Islet precursor cell (in vitro differentiated cells): ENCODE data around the gene HACD3.
"Not testable (repeated sequence)": the region's sequence is repeated elsewhere in the genome, so short reads cannot be mapped to it uniquely, and the experiment has no call there.

Source experiments
- DNase-seq: peaks from one replicate; pipeline ENCODE4 v3.0.0-alpha.2; 2018

Gene HACD3

DNA sequence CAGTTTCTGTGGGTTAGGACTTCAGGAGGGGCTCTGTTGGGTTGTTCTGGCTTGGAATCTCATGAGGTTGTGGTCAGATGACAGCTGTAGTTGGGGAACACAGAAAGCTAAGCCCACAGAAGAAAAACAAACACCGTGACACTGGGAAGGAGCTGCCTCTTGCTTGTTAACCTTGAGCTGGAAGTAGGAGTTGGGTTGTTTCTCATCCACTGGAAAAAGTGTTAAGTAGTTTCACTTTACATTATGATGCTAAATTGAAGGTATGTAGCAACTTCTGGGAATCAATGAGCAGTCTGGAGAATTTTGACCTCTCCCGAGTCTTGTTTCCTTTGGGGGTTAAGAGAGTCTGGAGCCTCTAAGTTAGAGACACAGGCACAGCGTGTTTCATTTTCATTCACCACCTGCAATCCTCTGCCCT is 20.4 kb downstream of the HACD3 start:
- DNase-seq: no peak

DNA sequence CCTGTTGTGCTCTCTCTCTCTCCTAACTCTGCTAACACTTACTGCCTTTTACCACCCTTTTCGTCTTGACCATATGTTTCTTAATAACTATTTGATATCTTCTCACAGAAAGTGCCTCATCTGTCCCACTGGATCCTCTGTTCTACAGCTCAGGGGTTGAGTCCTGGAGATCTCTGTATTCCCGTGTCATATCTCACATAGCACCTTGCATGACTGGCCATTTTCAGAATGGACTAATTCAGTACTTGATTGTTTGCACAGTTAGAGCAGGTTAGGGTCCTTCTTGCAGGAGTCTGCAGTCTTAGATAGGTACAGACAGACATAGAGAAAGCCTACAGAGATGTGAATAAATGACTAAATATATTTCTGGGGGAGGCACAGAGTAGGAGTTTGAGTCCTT is 20.9 kb downstream of the HACD3 start:
- no peak for DNase-seq

DNA sequence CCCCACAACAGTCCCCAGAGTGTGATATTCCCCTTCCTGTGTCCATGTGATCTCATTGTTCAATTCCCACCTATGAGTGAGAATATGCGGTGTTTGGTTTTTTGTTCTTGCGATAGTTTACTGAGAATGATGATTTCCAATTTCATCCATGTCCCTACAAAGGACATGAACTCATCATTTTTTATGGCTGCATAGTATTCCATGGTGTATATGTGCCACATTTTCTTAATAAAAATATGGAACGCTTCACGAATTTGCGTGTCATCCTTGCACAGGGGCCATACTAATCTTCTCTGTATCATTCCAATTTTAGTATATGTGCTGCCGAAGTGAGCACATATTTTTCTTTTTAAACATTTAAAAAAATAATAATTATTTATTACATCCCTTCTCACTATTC is 22.6 kb downstream of the HACD3 start:
- not testable (repeated sequence) for DNase-seq

DNA sequence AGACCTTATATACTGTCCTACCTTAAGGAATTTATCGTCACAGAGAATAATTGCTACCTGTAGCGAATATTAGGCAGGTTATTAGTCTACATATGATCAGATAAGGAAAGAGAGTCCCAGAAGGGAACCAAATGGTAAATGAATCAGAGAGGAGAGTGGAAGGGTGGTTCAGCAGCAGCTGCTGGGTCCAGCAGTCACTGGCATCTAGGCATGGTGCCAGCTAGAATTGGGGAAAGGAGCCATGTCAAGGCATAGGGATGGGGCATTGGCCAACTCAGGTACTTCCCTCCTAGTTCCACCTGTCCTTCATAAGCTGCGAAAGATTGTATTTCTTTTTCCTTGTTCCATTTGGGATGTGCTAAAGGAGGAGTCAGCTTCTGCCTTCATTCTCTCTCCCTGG is 23.4 kb downstream of the HACD3 start:
- DNase-seq: no peak

DNA sequence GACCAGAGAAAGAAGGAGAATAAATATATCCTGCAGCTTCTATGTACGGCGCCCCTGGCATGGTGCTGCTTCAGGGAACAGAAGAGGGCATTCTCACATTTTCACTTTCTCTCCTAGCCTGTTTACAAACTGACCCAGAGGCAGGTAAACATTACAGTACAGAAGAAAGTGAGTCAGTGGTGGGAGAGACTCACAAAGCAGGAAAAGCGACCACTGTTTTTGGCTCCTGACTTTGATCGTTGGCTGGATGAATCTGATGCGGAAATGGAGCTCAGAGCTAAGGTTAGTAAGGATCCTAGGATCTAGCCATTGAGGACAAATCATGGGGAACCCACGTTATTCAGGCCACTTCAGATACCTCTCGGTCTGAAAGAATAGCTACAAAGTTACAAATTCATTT is 26.4 kb downstream of the HACD3 start:
- DNase-seq: no peak

DNA sequence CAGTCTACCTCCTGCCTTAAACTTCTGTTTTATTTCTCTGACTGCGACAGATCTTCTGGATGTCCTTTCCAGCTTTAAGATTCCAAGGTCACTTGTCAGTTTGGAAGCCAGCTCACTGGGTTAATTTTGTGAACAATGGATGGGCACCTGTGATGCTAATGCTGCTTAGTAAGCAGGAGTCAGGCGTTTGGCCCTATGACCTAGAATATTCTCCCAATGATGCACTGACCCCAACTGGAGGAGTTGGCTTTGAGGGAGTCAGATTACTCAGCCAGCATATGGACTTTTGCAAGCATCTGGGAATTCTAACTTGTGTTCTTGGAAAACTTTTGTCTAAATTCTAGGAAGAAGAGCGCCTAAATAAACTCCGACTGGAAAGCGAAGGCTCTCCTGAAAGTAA is 28.1 kb downstream of the HACD3 start:
- no peak for DNase-seq

DNA sequence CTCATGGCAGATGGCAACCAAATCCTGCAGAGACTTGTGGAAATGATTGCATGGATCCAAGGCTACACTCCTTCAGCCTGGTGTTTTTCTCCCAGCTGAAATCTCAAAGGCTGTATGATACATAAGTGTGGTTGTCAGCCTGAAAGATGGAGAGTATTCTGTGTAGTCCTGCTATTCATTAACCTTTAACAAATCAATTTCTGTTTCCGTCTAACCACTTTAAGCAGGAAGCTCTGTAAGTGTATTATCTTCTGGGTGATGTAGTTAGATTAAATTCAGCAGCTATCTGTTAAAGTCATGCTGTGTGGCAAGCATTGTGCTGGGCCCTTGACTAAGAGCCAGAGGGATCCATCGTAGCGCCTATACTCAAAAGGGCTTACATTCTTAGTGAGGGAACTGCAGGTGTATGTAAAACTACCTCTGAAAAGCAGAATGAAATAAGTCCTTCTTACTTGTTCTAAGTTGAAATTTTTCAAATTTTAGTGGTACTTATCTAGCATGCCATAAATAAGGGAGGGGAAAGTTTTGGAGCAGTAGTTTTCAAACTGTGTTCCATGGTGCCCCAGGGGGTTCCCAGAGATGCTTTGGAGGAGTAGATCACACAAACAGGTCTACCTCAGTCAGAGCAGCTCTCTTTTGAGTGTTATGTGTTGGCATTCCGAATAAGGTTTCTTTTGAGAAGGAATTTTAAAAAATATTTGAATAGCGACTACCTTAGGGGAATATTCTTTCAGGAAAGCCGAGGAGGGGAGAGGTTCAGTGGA is 28.9 kb downstream of the HACD3 start:
- DNase-seq: no peak

DNA sequence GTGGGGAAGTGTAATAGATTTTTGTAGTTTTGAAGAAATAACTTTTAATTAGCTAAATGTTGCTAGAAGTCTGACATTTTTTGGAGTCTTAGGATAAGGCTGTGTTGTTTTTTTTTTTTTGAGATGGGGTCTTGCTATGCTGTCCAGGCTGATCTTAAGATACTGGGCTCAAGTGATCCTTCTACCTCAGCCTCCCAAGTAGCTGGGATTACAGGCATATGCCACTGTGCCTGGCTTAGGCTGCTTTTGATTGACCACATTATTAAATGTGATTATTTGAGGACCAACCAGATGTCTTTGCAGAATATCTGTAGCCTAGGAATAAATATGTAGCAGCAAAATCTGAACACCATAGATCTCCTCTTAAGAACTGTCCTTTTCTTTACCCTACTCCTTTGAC is 29.7 kb downstream of the HACD3 start:
- no peak for DNase-seq

DNA sequence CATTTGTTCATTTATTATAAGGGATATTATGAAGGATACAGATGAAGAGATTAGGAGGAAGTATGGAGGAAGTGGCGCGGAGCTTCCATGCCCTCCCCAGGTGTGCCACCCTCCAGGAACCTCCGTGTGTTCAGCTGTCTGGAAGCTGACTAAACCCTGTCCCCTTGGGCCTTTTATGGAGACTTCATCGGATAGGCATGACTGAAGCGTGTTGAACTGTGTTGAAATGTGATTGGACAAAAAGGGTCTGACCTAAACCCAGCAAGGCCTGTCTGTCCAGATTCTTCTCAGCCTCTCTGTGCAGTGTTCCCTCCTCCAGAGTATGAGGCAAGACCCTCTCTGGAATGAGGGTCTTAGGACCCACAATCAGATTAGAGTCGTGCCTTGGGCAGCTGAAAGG is 31.7 kb downstream of the HACD3 start:
- peak; percentile 59 for DNase-seq

DNA sequence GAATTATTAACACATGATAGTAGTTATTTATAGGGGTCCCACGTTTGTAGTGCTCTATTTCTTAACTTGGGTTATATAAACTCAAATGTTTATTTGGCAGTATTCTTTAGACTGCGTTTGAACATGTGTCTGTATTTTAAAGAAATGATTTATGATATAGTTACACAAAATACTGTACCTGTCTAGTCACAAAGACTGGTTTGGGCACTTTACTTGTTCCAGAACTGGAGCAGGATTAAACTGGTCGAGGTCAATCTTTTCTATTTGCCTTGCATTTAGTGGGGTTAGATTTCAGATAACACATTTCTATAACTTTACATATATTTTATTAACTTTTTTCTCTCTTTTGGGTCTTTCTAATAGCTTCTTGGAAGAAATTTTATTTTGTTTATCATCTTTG is 39.5 kb downstream of the HACD3 start:
- no peak for DNase-seq

DNA sequence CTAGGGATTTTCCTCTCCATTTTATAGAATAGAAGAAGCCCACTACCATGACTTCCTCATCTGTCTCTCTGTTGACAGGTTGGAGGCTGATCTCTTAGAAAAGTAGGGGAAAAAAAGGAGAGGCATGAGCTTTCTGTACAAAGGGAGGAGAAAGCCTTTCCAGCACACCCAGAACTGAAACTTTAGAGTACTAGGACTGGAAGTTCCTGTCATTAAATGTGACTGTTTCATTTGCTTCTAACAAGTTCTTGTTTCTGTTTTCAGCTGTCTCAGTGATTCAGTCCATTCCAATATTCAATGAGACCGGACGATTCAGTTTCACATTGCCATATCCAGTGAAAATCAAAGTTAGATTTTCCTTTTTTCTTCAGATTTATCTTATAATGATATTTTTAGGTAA is 41.7 kb downstream of the HACD3 start:
- DNase-seq: no peak

DNA sequence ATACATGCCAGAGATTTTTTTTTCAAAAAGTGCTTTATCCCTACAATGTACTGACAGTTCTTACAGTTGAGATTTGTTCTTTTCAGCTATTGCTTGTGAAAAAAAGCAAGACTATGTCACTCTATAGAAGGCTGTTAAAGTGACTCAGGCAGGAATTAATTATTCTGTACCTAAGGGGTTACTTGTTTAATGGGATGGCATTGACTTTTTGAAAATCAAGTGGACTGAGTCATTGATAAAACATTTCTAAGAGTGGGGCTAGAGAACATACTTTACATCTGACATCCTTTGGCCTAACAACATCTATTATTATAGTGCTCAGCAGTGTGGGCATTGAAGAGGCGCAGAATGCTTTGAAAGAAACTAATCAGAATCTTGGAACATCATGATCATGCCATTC is 46.4 kb downstream of the HACD3 start:
- no peak for DNase-seq

DNA sequence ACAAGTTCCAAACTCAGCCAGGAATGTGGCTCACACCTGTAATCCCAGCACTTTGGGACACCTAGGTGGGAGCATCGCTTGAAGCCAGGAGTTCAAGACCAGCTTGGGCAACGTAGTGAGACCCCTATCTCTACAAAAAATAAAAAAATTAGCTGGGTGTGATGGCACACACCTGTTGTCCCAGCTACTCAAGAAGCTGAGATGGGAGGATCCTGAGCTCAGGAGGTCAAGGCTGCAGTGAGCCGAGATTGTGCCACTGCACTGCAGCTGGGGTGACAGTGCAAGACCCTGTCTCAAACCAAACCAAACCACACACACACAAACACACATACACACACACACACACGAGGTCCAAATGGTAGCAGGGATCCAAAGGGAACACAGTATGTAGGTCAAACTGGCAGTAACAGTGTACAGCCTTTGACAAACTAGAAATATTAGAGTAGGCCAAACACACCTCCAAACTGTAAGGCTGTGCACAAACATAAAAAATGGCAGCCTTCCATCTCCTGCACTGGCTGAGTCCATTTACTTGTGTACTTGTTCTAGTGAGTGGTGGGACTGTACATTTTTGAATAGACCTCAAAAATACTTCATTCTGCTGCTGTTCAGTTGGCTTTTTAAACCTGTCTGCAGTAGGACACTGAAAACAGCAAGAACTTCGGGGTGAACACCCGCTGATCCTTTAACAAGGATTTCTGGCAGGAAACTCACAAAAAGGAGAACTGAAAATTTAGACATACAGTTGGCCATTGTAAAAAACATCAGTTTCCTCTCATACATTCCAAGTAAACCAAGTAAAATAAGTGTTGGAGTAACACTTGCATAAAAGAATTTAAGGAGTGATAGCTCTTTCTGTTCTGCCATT is 47.1 kb downstream of the HACD3 start:
- no peak for DNase-seq

DNA sequence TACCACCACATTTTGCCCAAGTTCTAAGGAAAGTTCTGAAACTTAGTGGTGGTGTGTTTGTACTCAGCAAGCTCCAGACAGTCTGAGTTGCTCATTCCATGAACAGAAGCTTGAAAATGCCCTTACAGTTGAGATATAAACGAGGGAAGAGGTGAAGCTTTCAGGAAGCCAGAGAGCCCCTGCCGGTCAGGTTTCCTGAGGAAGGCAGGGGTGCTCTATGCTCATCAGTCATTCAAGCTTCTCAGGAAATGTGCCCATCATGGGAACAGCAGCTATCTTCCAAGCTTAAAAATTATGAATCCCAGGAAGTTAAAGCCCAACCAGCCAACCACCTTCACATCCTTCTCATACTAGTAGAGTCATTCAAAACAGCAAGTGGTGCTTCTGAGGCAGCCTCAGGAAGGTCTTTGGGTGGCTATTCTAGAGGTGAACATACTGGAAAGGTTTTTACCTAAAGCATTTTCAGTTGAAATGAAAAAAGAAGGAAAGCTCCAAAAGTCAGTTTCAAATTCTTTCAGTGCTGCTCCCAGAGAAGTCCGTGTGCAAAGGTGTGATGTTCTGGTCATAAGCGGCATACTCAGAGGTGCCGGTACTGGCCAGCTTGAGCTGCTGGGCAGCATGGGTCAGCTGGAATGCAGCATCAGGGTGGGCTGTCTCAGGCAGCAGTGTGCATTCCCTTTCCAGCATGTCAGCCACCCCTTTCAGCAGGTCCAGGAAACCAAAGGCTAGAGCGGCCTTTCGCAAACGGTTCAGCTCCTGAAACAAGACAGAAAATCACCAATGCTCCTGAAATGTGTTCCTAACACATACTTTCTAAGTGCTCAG is 48.9 kb downstream of the HACD3 start:
- DNase-seq: no peak

DNA sequence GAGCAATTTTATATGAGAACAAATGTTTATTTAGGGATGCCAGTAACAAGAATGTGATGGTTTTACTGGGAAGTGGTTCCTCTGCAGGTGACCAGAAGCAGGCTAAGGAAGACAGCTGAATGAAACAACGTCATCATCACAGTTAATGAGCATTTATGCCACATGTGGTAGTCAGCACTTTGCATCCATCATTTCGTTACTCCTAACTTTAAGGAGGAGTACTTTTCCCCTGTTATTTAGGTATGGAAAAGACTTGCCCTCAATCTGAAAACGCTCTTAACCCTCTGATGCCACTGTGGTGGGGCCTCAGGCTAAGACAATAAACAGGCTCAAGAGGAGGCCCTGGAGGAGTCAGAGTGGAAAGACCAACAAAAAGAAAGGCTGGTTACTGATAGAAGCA is 49.5 kb downstream of the HACD3 start:
- no peak for DNase-seq

DNA sequence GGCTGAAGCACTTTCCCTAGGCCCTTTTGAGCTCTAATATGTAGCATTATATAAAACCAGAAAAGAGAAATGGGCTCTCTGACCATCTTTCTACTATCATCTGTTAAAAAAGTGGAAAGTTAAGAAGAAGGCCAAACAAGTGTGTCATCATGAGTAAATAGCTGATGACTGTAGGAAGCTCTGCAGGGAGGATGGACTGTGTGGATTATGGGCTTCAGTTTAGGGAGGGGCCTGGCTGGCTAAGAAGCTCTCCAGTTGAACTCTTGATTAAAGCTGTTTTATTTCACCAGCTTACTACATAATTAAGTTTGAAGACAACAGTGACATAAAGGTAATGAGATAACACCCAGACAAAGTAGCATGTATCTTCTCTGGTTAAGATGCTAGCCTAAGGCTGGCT is 50.0 kb downstream of the HACD3 start:
- DNase-seq: peak; percentile 62

DNA sequence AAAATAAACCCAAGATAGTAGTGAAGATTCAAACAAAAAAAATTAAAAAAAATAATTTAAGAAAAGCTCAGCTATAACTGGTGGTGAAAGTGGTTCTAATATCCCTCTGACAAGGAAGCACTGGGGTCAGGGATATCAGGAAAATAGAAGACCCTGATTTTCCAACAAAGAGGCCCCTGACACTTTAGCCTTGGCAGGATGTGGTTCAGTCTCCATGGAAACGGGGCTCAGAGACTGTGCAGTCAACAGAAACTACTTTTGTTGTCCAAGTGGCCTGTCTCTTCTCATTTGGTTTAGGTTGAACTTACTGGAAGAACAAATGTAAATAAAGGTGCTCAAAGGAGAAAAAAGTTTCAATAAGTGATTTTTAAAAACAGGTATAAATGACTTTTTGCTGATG is 53.4 kb downstream of the HACD3 start:
- DNase-seq: peak; percentile 66

DNA sequence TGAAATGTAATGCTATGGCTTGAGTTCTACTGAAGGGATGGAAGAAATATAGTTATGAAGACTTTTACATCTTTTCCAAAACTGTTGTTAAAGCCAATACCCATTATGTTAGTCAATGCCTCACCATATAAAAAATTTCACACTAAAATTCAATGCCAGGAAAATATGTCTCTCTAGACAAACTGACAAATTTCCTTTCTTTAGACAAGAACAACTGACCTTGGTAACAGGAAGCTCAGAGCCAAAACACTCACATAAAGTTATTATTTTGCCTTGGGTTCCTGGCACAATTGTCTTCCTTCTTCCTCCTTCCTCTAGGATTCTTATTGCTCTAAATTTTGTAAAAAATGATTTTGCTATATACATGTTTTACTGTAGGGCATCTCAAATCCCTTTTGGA is 54.0 kb downstream of the HACD3 start:
- DNase-seq: no peak

DNA sequence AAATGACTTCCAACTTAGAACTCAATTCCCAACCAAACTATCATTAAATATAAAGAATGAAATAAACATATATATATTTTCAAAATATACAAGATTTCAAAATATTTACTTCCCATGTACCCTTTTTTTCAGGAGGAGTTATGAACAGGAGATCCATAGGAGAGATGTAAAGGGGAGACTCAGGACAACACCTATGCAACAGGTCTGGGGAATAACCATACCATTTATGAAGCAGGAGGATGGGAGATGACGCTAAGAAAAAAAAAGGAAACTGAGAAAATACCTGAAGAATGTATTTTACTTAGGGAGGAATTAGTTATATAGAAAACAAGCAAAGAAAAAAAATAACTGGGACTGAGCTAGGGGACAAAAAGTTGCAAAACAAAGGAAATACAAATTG is 56.8 kb downstream of the HACD3 start:
- DNase-seq: no peak

DNA sequence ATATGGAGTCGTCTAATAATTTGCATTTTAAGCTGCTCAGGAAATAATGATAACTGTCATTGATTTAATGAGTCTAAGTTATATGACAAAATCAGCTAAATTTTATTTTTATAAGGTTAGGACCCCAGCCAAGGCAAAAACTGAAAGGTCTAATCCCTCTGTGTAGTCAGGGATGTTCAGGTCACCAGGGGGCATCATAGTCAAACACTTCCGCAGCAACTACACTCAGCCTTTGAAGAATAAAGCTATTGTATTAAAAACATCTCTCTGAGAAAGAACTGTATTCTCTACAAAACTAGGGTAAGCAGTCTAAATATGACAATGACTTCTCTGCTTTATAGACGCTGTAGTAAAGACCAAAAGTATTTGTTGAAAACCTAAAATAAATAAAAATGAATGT is 65.7 kb downstream of the HACD3 start:
- DNase-seq: no peak

DNA sequence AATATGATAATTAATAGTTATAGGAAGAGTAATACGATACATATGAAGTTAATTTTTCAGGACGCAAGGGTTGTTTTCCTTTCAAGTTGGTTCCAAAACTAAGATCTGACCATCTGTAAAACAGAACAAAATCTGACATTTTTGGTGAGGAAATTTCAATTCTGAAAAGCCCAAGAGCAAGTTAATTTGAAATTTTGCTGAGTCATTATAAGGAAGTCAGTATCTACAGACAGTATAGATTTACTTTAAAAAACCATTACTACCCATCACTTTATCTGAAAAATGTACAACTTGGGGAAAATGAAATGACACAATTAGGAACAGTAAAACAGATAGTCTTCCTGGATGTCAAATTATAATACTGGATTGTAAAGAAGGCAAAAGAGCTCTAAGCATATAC is 68.2 kb downstream of the HACD3 start:
- no peak for DNase-seq

DNA sequence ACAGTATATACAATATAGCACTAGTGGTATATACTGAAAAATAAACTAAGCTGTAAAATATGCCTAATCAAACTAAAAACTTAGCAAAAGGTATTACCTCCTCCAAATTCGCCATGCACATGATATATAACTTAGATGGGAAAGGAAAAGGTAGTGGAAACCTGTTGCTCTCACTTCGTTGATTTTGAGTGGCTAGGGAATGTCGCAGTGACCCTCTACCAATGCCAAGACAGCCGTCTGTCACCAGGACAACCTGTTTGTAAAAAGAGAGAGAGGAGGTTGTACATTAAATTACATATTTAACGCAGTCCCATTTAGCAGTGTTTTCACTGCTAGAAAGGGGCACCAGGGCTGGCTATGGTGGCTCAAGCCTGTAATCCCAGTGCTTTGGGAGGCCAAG is 69.4 kb downstream of the HACD3 start:
- no peak for DNase-seq

DNA sequence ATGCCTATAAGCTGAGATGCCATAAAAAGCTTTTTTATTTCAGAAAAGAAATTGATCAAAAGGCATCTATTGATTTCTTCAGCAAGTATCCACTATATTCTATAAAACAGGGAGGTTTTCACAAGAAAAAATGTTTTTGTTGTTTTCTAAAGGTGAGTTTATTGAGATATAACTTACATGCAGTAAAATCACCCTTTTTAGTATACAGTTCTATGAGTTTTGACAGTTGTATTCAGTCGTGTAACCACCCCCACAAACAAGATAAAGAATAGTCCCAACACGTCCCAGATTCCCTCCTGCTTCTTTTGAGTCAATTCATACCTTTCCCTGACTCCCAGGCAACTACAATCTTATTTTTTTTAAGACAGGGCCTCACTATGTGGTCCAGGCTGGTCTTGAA is 72.9 kb downstream of the HACD3 start:
- DNase-seq: no peak

DNA sequence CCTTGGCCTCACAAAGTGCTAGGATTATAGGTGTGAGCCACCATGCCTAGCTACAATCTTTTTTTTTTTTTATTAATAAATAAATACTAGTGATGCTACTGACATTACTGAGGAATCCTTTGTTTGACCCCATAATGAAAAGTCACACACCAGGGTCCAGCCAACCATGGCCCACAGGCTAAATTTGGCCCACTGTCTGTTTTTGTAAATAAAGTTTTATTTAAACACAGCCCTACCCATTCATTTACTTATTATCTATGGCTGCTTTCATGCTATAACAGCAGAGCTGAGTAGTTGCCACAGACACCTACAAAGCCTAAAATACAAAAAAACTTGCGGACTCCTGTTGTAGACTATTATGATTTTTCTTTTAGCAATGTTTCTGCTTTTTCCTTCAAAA is 73.3 kb downstream of the HACD3 start:
- DNase-seq: no peak
